ENCODE data around the gene MEGF8.

MEGF8 gene

DNA sequence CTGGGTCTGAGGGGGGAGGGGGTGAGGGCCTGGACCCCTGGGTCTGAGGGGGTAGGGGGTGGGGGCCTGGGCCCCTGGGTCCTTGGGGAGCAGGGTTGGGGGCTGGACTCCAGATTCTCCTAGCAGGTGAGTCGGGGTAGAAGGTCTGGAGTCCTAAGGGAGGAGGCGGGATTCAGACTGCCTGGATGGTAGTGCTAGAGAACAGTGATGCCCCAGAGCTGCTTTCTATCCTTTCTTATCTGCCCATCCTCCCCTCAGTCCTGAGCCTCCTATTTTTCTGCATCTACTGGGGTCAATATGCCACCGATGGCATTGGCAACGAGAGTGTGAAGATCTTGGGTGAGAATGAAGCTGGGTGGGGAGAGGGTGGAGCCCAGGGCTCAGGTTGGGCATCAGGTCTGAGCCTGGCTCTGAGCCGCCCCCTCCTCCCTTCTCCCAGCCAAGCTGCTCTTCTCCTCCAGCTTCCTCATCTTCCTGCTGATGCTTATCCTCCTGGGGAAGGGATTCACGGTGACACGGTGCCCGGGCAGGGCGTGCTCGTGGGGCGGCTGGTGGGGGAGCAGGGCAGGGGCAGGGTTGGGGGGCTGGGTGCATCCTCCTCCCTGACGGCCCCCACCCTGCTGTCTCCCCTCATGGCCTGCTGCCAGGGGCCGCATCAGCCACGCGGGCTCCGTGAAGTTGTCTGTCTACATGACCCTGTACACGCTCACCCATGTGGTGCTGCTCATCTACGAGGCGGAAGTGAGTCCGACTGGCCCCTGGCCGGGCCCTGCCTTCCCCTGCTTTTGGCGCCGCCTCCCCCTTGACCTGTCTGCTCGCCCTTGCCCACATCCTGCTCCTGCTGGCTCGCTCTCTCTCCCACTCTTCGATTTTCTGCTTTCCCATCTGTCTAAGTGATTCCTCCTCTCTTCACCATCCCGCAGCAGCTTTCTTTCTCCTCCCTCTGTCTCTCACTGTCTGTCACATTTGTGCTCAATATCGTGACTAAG is 8.9 kb upstream of the MEGF8 start:
- H3K4me3 ChIP-seq, result no peak overlapping the region
- 0 out of 22 replicates have a peak overlapping the region, but pooled peaks of 1 of the 11 experiments have one; percentile 21 for H3K9ac ChIP-seq
- H3K27me3 ChIP-seq, result peaks cover 42 to 78% (median 71%) of the 10 kb centered on the region in 11 experiments
- H3K4me1 ChIP-seq, result peaks cover 4 to 20% (median 11%) of the 10 kb centered on the region in 10 experiments; a peak in 13 of 20 replicates
- no peaks in the 10 kb centered on the region for H3K36me3 ChIP-seq
- H3K27ac ChIP-seq, result no peak overlapping the region
- peak overlapping the region in 10 of 11 experiments; percentile 7 to 66 (median 41); a peak in 13 of 22 replicates for H3K4me2 ChIP-seq
- no peaks in the 10 kb centered on the region; a peak in 1 of 22 replicates for H3K9me3 ChIP-seq (replicated peaks in 1 of 11)
- TF ChIP-seq Cebpa-rat (IDR thresholded peaks at IDR 0.05), result no peak
- H4K20me1 ChIP-seq, result peaks cover 0 to 21% (median 5%) of the 10 kb centered on the region in 11 experiments; a peak in 7 of 22 replicates

DNA sequence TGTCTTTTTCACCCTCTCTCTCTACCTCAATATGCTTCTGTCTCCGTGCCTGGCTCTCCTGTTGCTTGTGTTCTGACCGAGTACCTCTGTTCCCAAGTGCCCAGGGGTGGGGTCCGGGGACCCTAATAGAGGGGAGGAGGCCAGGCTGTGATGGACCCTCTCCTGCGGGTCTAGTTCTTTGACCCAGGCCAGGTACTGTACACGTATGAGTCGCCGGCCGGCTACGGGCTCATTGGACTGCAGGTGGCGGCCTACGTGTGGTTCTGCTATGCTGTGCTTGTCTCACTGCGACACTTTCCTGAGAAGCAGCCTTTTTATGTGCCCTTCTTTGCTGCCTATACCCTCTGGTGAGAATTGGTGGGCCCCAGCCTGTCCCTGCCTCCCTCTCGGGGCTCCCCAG is 7.9 kb upstream of the MEGF8 start:
- no peak overlapping the region for H3K4me3 ChIP-seq
- H3K27me3 ChIP-seq, result peaks cover 44 to 78% (median 71%) of the 10 kb centered on the region in 11 experiments
- TF ChIP-seq Cebpa-rat (IDR thresholded peaks at IDR 0.05), result no peak
- peak overlapping the region in 6 of 11 experiments; percentile 7 to 65 (median 49); a peak in 6 of 22 replicates for H3K4me2 ChIP-seq
- no peaks in the 10 kb centered on the region for H3K36me3 ChIP-seq
- H3K9me3 ChIP-seq (replicated peaks in 1 of 11), result no peaks in the 10 kb centered on the region; a peak in 1 of 22 replicates
- H4K20me1 ChIP-seq, result peaks cover 0 to 15% (median 5%) of the 10 kb centered on the region in 11 experiments; a peak in 7 of 22 replicates
- H3K4me1 ChIP-seq, result peaks cover 4 to 20% (median 11%) of the 10 kb centered on the region in 10 experiments; a peak in 13 of 20 replicates
- no peak overlapping the region for H3K27ac ChIP-seq
- no peak overlapping the region for H3K9ac ChIP-seq

DNA sequence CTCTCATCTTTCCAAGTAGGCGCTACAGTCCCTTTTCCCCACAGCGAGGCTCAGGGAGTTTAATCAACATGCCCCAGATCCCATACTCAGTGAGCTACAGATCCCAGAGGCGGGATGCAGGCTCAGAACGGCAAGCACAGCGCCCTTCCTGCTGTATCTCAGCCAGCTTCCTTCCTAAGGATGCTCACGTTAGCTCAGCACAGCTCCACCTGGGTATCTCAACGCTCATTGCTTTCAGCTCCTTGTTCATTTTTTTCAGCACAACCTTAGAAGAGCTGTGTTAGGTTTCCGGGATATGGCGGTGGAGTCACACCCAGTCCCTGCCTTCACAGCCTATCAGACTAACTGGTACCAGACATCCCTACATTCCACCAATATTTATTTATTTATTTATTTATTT is 3.1 kb upstream of the MEGF8 start:
- H3K27ac ChIP-seq, result no peak overlapping the region
- peaks cover 36 to 57% (median 50%) of the 10 kb centered on the region in 11 experiments for H3K27me3 ChIP-seq
- H3K9ac ChIP-seq, result no peak overlapping the region
- H3K4me3 ChIP-seq, result no peak overlapping the region
- no peaks in the 10 kb centered on the region for H3K36me3 ChIP-seq
- H3K9me3 ChIP-seq (replicated peaks in 1 of 11), result no peaks in the 10 kb centered on the region
- H4K20me1 ChIP-seq, result peaks cover 0 to 12% (median 1%) of the 10 kb centered on the region in 11 experiments; a peak in 9 of 22 replicates
- H3K4me1 ChIP-seq, result peaks cover 17 to 25% (median 21%) of the 10 kb centered on the region in 10 experiments
- no peak for TF ChIP-seq Cebpa-rat (IDR thresholded peaks at IDR 0.05)
- no peak overlapping the region for H3K4me2 ChIP-seq

DNA sequence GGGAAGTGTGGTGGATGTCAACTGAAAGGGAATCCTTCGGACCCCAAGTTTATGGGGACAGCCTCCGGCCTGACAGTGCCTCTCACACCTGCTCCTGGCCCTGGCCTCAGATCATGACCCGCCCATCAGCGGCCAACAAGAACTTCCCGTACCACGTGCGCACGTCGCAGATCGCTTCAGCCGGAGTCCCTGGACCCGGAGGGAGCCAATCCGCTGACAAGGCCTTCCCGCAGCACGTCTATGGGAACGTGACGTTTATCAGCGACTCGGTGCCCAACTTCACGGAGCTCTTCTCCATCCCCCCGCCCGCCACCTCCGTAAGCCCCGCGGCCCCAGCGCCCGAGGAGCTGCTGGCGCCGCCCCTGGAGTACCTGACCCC is 2.0 kb upstream of the MEGF8 start:
- H3K4me3 ChIP-seq, result no peak overlapping the region
- peaks cover 21 to 34% (median 29%) of the 10 kb centered on the region in 10 experiments for H3K4me1 ChIP-seq
- peaks cover 36 to 52% (median 44%) of the 10 kb centered on the region in 11 experiments for H3K27me3 ChIP-seq
- no peak overlapping the region for H3K27ac ChIP-seq
- H3K9ac ChIP-seq, result no peak overlapping the region
- no peaks in the 10 kb centered on the region for H3K36me3 ChIP-seq
- no peak overlapping the region for H3K4me2 ChIP-seq
- H4K20me1 ChIP-seq, result peaks cover 0 to 23% (median 11%) of the 10 kb centered on the region in 11 experiments; a peak in 13 of 22 replicates
- no peak for TF ChIP-seq Cebpa-rat (IDR thresholded peaks at IDR 0.05)
- H3K9me3 ChIP-seq (replicated peaks in 1 of 11), result no peaks in the 10 kb centered on the region

DNA sequence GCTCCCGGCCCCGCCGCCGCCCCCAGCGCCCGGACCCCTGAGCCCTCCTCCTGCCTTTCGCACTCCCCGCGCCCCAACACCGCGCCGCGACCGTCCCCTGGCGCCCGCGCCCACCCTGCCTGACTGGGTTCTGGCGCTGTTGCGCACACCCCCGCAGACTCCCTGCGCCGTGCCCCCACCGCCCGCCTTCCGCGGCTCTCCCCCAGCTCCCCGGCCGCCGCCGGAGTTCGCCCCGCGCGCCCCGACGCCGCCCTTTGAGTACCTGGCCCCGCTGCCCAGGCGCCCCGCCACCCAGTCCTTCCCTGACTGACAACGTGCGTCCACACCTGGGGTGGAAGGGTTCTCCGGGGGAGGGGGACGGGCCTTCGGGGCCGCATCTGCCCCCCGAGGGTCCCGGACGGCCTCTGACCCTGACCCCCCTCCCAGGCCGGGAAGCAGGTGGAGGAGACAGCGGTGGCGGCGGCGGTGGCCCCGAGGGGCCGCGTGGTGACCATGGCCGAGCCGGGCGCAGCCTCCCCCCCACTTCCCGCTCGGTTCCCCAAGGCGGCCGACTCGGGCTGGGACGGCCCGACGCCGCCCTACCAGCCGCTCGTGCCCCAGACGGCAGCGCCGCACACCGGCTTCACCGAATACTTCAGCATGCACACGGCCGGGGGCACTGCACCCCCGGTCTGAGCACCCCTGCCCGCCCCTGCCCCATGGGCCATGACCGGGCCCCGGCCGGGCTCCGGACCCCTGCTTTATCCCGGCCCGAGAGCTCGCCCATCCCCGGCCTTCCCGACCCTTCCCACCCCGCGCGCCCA is 1.4 kb upstream of the MEGF8 start:
- Histone ChIP-seq H3K4me2 (peak overlapping the region; percentile 49 to 91 (median 76); a peak in 20 of 22 replicates), H3K36me3 (no peaks in the 10 kb centered on the region), H3K9me3 (replicated peaks in 1 of 11) (no peaks in the 10 kb centered on the region), H3K27ac (no peak overlapping the region), H4K20me1 (peaks cover 0 to 29% (median 13%) of the 10 kb centered on the region in 11 experiments; a peak in 16 of 22 replicates), H3K27me3 (peaks cover 36 to 52% (median 44%) of the 10 kb centered on the region in 11 experiments), H3K4me3 (peak overlapping the region; percentile 27 to 84 (median 54); a peak in 14 of 20 replicates), H3K9ac (peak overlapping the region in 4 of 11 experiments; percentile 19 to 45 (median 30); a peak in 4 of 22 replicates), H3K4me1 (peaks cover 21 to 40% (median 30%) of the 10 kb centered on the region in 10 experiments)
- TF ChIP-seq Cebpa-rat (IDR thresholded peaks at IDR 0.05), result no peak

DNA sequence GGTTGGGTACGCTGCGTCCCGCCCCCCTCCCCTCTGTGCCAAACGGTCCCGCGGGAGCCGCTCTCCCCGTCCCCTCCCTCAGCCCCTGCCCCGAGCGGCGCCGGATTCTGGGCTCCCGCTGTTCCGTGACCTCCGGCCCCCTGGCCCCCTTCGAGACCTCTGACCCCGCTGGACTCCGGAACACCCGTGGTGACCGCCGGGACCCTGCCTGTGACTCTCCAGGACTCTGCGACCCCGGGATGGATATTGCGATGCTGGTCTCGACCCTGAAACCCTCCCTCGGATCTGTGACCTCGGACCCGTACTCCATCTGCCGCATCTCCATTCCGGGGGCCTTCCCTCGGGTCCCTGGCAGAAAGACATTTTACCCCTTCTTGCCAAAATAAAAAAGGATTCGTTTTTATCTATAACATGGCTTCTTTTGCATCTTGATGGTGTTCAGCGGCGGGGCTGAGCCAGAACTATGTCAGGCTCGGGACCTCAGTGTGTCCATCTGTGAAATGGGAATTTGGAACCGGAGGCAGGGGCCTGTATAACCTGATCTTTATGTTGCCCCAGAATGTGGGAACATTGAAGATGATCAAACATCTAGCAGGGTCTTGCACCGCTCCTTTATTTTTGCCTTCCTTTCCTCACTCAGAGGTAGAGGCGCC is 654 bp upstream of the MEGF8 start:
- TF ChIP-seq Cebpa-rat (IDR thresholded peaks at IDR 0.05), result no peak
- H3K36me3 ChIP-seq, result no peaks in the 10 kb centered on the region
- peak overlapping the region in 8 of 11 experiments; percentile 31 to 54 (median 46); a peak in 10 of 22 replicates for H3K9ac ChIP-seq
- no peaks in the 10 kb centered on the region for H3K9me3 ChIP-seq (replicated peaks in 1 of 11)
- H3K27ac ChIP-seq, result no peak overlapping the region
- H3K4me1 ChIP-seq, result peaks cover 21 to 40% (median 30%) of the 10 kb centered on the region in 10 experiments
- H4K20me1 ChIP-seq, result peaks cover 0 to 36% (median 18%) of the 10 kb centered on the region in 11 experiments; a peak in 16 of 22 replicates
- H3K4me2 ChIP-seq, result peak overlapping the region; percentile 49 to 91 (median 79)
- peaks cover 36 to 52% (median 44%) of the 10 kb centered on the region in 11 experiments for H3K27me3 ChIP-seq
- peak overlapping the region; percentile 27 to 84 (median 54); a peak in 19 of 20 replicates for H3K4me3 ChIP-seq

DNA sequence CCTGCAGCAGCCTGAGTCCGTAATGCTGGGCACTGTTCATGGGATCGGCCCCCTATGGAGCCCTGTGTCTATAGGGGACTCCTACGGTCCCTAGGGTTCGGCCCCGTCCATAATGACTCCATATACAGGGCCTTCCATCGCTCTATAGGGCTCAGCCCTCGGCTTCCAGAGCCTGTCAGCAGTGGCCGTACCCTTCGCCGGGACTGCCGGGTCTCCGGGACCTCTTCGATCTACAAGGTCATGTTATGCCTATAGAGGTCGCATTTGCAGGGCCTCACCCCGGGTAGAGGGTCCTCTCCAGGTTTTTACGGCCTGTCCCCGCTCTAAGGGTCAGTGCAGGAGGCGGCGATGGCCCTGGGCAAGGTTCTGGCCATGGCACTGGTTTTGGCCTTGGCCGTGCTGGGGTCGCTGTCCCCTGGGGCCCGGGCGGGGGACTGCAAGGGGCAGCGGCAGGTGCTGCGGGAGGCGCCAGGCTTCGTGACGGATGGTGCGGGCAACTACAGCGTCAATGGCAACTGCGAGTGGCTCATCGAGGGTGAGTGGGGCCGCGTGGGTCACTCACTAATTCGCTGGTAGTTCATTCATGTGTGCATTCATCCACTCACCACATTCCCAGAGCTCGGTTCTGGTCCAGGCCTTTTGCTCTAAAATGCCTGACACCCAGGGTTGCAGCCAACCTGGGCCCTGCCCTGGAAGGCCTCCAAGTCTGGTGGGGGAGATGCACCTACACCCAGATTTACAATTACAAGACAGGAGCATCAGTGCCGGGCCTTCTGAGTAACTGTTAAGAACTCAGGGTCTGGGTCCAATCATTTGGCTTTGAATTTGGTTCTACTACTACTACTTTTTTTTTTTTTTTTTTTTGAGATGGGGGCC is 699 bp downstream of the MEGF8 start:
- no peak for TF ChIP-seq Cebpa-rat (IDR thresholded peaks at IDR 0.05)
- H3K27me3 ChIP-seq, result peaks cover 36 to 41% (median 40%) of the 10 kb centered on the region in 11 experiments
- peak overlapping the region; percentile 69 to 89 (median 82) for H3K27ac ChIP-seq
- H4K20me1 ChIP-seq, result peaks cover 0 to 49% (median 30%) of the 10 kb centered on the region in 11 experiments; a peak in 17 of 22 replicates
- H3K9ac ChIP-seq, result peak overlapping the region; percentile 84 to 94 (median 88)
- H3K4me1 ChIP-seq, result peaks cover 21 to 40% (median 30%) of the 10 kb centered on the region in 10 experiments
- H3K36me3 ChIP-seq, result no peaks in the 10 kb centered on the region
- H3K9me3 ChIP-seq (replicated peaks in 1 of 11), result no peaks in the 10 kb centered on the region
- H3K4me2 ChIP-seq, result peak overlapping the region; percentile 91 to 99 (median 97)
- peak overlapping the region; percentile 77 to 97 (median 88) for H3K4me3 ChIP-seq
